BLaER1 treated with 17β-estradiol and CSF1 and Interleukin-3, amounts not matched to agents 10 nM and 100 nM (cell line): ENCODE measurements around the gene SLC49A4.

Experiments used
- H3K27ac ChIP-seq, 11 experiments: shearing (Covaris generic); formaldehyde crosslinking; 2 replicates each; pipeline ENCODE4 v1.8.1; 2022
- H3K27me3 ChIP-seq, 11 experiments: shearing (Covaris generic); formaldehyde crosslinking; 2 replicates each; pipeline ENCODE4 v1.8.1; 2022
- H3K36me3 ChIP-seq, 11 experiments: shearing (Covaris generic); formaldehyde crosslinking; 2 replicates each; pipeline ENCODE4 v1.8.1; 2022
- H3K4me1 ChIP-seq, 10 experiments: shearing (Covaris generic); formaldehyde crosslinking; 2 replicates each; pipeline ENCODE4 v1.8.1; 2022
- H3K4me2 ChIP-seq, 11 experiments: shearing (Covaris generic); formaldehyde crosslinking; 2 replicates each; pipeline ENCODE4 v1.8.1; 2022
- H3K4me3 ChIP-seq, 10 experiments: shearing (Covaris generic); formaldehyde crosslinking; 2 replicates each; pipeline ENCODE4 v1.8.1; 2022
- H3K9ac ChIP-seq, 11 experiments: shearing (Covaris generic); formaldehyde crosslinking; 2 replicates each; pipeline ENCODE4 v1.8.1; 2022
- H3K9me3 ChIP-seq, 11 experiments: shearing (Covaris generic); formaldehyde crosslinking; replicated peaks in 1 of 11; 2 replicates each; pipeline ENCODE4 v1.8.1; 2022
- H4K20me1 ChIP-seq, 11 experiments: shearing (Covaris generic); formaldehyde crosslinking; 2 replicates each; pipeline ENCODE4 v1.8.1; 2022
- Cebpa-rat ChIP-seq, 11 experiments: shearing (Covaris generic); IDR thresholded peaks; 2 replicates each; pipeline ENCODE4 v1.8.1; 2022

SLC49A4 gene

GRCh38 chr3:122912772-122913538, 118.1 kb downstream of the SLC49A4 start:
- no peak for TF ChIP-seq Cebpa-rat (IDR thresholded peaks at IDR 0.05)
- Histone ChIP-seq H3K27me3 (no peaks in the 10 kb centered on the region), H3K4me3 (no peak overlapping the region)

GRCh38 chr3:122913539-122914100, 118.8 kb downstream of the SLC49A4 start:
- no peak overlapping the region for H3K4me2 ChIP-seq
- no peaks in the 10 kb centered on the region for H3K36me3 ChIP-seq
- no peak overlapping the region for H3K9ac ChIP-seq
- H3K27ac ChIP-seq = no peak overlapping the region
- H3K4me1 ChIP-seq = peaks cover 0 to 23% (median 17%) of the 10 kb centered on the region in 10 experiments; a peak in 13 of 20 replicates
- peaks cover 0 to 14% (median 9%) of the 10 kb centered on the region in 11 experiments; a peak in 7 of 22 replicates for H3K9me3 ChIP-seq
- no peaks in the 10 kb centered on the region for H3K27me3 ChIP-seq
- H3K4me3 ChIP-seq = no peak overlapping the region
- no peaks in the 10 kb centered on the region; a peak in 1 of 22 replicates for H4K20me1 ChIP-seq
- TF ChIP-seq Cebpa-rat (IDR thresholded peaks at IDR 0.05) = no peak

More at GRCh38 chr3:122912772-122913538, 118.1 kb downstream of the SLC49A4 start:
- H4K20me1 ChIP-seq = no peaks in the 10 kb centered on the region; a peak in 1 of 22 replicates
- H3K4me2 ChIP-seq = no peak overlapping the region
- no peak overlapping the region for H3K27ac ChIP-seq
- peaks cover 0 to 14% (median 9%) of the 10 kb centered on the region in 11 experiments; a peak in 7 of 22 replicates for H3K9me3 ChIP-seq
- no peaks in the 10 kb centered on the region for H3K36me3 ChIP-seq
- no peak overlapping the region for H3K9ac ChIP-seq
- peaks cover 0 to 23% (median 17%) of the 10 kb centered on the region in 10 experiments; a peak in 13 of 20 replicates for H3K4me1 ChIP-seq

- H3K36me3 ChIP-seq = no peaks in the 10 kb centered on the region
- H4K20me1 ChIP-seq = peaks cover 0 to 7% (median 0%) of the 10 kb centered on the region in 11 experiments; a peak in 1 of 22 replicates
- no peak overlapping the region for H3K27ac ChIP-seq
- H3K9me3 ChIP-seq = peaks cover 0 to 14% (median 9%) of the 10 kb centered on the region in 11 experiments; a peak in 7 of 22 replicates
- no peak for TF ChIP-seq Cebpa-rat (IDR thresholded peaks at IDR 0.05)
- peaks cover 0 to 9% (median 4%) of the 10 kb centered on the region in 11 experiments; a peak in 15 of 22 replicates for H3K27me3 ChIP-seq
- H3K4me3 ChIP-seq = no peak overlapping the region
- H3K4me2 ChIP-seq = peak overlapping the region in 9 of 11 experiments; percentile 9 to 74 (median 60); a peak in 16 of 22 replicates
- H3K4me1 ChIP-seq = peaks cover 0 to 23% (median 17%) of the 10 kb centered on the region in 10 experiments; a peak in 13 of 20 replicates
- no peak overlapping the region for H3K9ac ChIP-seq
Measured at GRCh38 chr3:122915300-122916055, 120.6 kb downstream of the SLC49A4 start.

- Histone ChIP-seq H4K20me1 (peaks cover 0 to 7% (median 0%) of the 10 kb centered on the region in 11 experiments; a peak in 1 of 22 replicates), H3K27ac (no peak overlapping the region), H3K4me3 (no peak overlapping the region), H3K4me2 (peak overlapping the region in 9 of 11 experiments; percentile 9 to 74 (median 60); a peak in 16 of 22 replicates), H3K27me3 (peaks cover 6 to 15% (median 10%) of the 10 kb centered on the region in 11 experiments), H3K9ac (no peak overlapping the region), H3K4me1 (peaks cover 0 to 23% (median 17%) of the 10 kb centered on the region in 10 experiments; a peak in 13 of 20 replicates), H3K36me3 (no peaks in the 10 kb centered on the region), H3K9me3 (peaks cover 0 to 14% (median 9%) of the 10 kb centered on the region in 11 experiments; a peak in 7 of 22 replicates)
- no peak for TF ChIP-seq Cebpa-rat (IDR thresholded peaks at IDR 0.05)
Measured at GRCh38 chr3:122916084-122916483, 121.2 kb downstream of the SLC49A4 start.

- no peak for TF ChIP-seq Cebpa-rat (IDR thresholded peaks at IDR 0.05)
- Histone ChIP-seq H3K27me3 (peaks cover 11 to 20% (median 15%) of the 10 kb centered on the region in 11 experiments), H3K4me3 (no peak overlapping the region), H3K4me1 (peaks cover 0 to 23% (median 17%) of the 10 kb centered on the region in 10 experiments; a peak in 13 of 20 replicates), H3K4me2 (peak overlapping the region in 7 of 11 experiments; percentile 47 to 74 (median 66); a peak in 13 of 22 replicates), H4K20me1 (peaks cover 0 to 7% (median 0%) of the 10 kb centered on the region in 11 experiments; a peak in 2 of 22 replicates), H3K27ac (no peak overlapping the region), H3K36me3 (no peaks in the 10 kb centered on the region), H3K9ac (no peak overlapping the region), H3K9me3 (peaks cover 0 to 14% (median 10%) of the 10 kb centered on the region in 11 experiments; a peak in 10 of 22 replicates)
Measured at GRCh38 chr3:122916580-122916979, 121.7 kb downstream of the SLC49A4 start.

- no peak overlapping the region for H3K4me3 ChIP-seq
- H3K9me3 ChIP-seq = peaks cover 0 to 20% (median 15%) of the 10 kb centered on the region in 11 experiments; a peak in 10 of 22 replicates
- H3K4me1 ChIP-seq = peaks cover 0 to 23% (median 17%) of the 10 kb centered on the region in 10 experiments; a peak in 13 of 20 replicates
- no peak overlapping the region for H3K9ac ChIP-seq
- H3K4me2 ChIP-seq = no peak overlapping the region
- H3K27ac ChIP-seq = no peak overlapping the region
- no peak for TF ChIP-seq Cebpa-rat (IDR thresholded peaks at IDR 0.05)
- H4K20me1 ChIP-seq = peaks cover 0 to 14% (median 0%) of the 10 kb centered on the region in 11 experiments; a peak in 2 of 22 replicates
- H3K27me3 ChIP-seq = peaks cover 19 to 28% (median 23%) of the 10 kb centered on the region in 11 experiments
- H3K36me3 ChIP-seq = no peaks in the 10 kb centered on the region
Measured at GRCh38 chr3:122917412-122917811, 122.5 kb downstream of the SLC49A4 start.

- no peak overlapping the region for H3K9ac ChIP-seq
- no peak overlapping the region for H3K4me3 ChIP-seq
- H4K20me1 ChIP-seq = peaks cover 0 to 14% (median 0%) of the 10 kb centered on the region in 11 experiments; a peak in 2 of 22 replicates
- TF ChIP-seq Cebpa-rat (IDR thresholded peaks at IDR 0.05) = no peak
- H3K36me3 ChIP-seq = no peaks in the 10 kb centered on the region
- peaks cover 30 to 41% (median 37%) of the 10 kb centered on the region in 11 experiments for H3K27me3 ChIP-seq
- H3K27ac ChIP-seq = no peak overlapping the region
- H3K9me3 ChIP-seq = peaks cover 0 to 11% (median 7%) of the 10 kb centered on the region in 11 experiments; a peak in 7 of 22 replicates
- H3K4me2 ChIP-seq = no peak overlapping the region
- H3K4me1 ChIP-seq = peaks cover 0 to 31% (median 17%) of the 10 kb centered on the region in 10 experiments; a peak in 13 of 20 replicates
Measured at GRCh38 chr3:122918576-122919290, 123.9 kb downstream of the SLC49A4 start.

GRCh38 chr3:122919291-122919610, 124.4 kb downstream of the SLC49A4 start:
- H3K4me1 ChIP-seq = peaks cover 0 to 35% (median 21%) of the 10 kb centered on the region in 10 experiments; a peak in 14 of 20 replicates
- H3K4me3 ChIP-seq = no peak overlapping the region
- H3K9me3 ChIP-seq = peaks cover 0 to 11% (median 7%) of the 10 kb centered on the region in 11 experiments; a peak in 7 of 22 replicates
- TF ChIP-seq Cebpa-rat (IDR thresholded peaks at IDR 0.05) = no peak
- H3K27ac ChIP-seq = no peak overlapping the region
- no peak overlapping the region for H3K9ac ChIP-seq
- H3K27me3 ChIP-seq = peaks cover 30 to 41% (median 37%) of the 10 kb centered on the region in 11 experiments
- no peak overlapping the region for H3K4me2 ChIP-seq
- no peaks in the 10 kb centered on the region for H3K36me3 ChIP-seq
- H4K20me1 ChIP-seq = peaks cover 0 to 14% (median 0%) of the 10 kb centered on the region in 11 experiments; a peak in 2 of 22 replicates
